Astrocyte (in vitro differentiated cells and primary cell): ENCODE results near the gene LANCL2. TPM values are rescaled to one million over a fixed set of nuclear protein-coding genes. Genes with fewer than 3 reads are reported as not detected.
A peak's percentile ranks its signal among the peaks of the same experiment; 100 is the strongest.

Experiments used
- DNase-seq: peaks from one replicate; pipeline ENCODE4 v3.0.0-alpha.2; 2010; ENCODE audit warnings: low read depth
- FAIRE-seq: peaks from 2 replicates; lab custom pipeline; 2011; peaks lifted over from hg19 to GRCh38; lab: Jason Lieb, UNC
- H2AFZ ChIP-seq: 2 replicates; pipeline ENCODE4 v1.6.0; 2012; ENCODE audit warnings: low read depth, low read length, inconsistent platforms
- H3K27ac ChIP-seq: 2 replicates; pipeline ENCODE4 v1.5.1; 2011; ENCODE audit warnings: low read depth, low read length, inconsistent platforms
- H3K27me3 ChIP-seq: 2 replicates; pipeline ENCODE4 v1.6.0; 2011; ENCODE audit warnings: low read length, inconsistent platforms; ENCODE audit not compliant: insufficient read depth
- H3K36me3 ChIP-seq: 2 replicates; pipeline ENCODE4 v1.5.1; 2011; ENCODE audit warnings: low read length, inconsistent platforms; ENCODE audit not compliant: insufficient read depth
- H3K4me1 ChIP-seq: 2 replicates; pipeline ENCODE4 v1.5.1; 2011; ENCODE audit warnings: low read length, inconsistent platforms; ENCODE audit not compliant: insufficient read depth
- H3K4me2 ChIP-seq: 2 replicates; pipeline ENCODE4 v1.6.0; 2012; ENCODE audit warnings: low read length, inconsistent platforms
- H3K4me3 ChIP-seq: 2 replicates; pipeline ENCODE4 v1.5.1; 2011; ENCODE audit warnings: low read depth, mild to moderate bottlenecking, low read length, inconsistent platforms; ENCODE audit not compliant: insufficient read depth
- H3K79me2 ChIP-seq: 2 replicates; pipeline ENCODE4 v1.6.0; 2012; ENCODE audit warnings: mild to moderate bottlenecking, low read length, inconsistent platforms; ENCODE audit not compliant: insufficient read depth
- H3K9ac ChIP-seq: 2 replicates; pipeline ENCODE4 v1.6.0; 2012; ENCODE audit warnings: mild to moderate bottlenecking, low read length, inconsistent platforms
- H3K9me3 ChIP-seq: 2 replicates; pipeline ENCODE4 v1.5.1; 2012; ENCODE audit warnings: low read depth, mild to moderate bottlenecking, low read length, inconsistent platforms; ENCODE audit not compliant: insufficient read depth
- H4K20me1 ChIP-seq: 2 replicates; pipeline ENCODE4 v1.6.0; 2012; ENCODE audit warnings: low read length, inconsistent platforms; ENCODE audit not compliant: insufficient read depth
- H3K27ac Mint-ChIP-seq: one replicate; pipeline ENCODE4 v1.8.0; 2021; ENCODE audit warnings: mild to moderate bottlenecking, mixed read lengths; ENCODE audit not compliant: unreplicated experiment
- H3K27me3 Mint-ChIP-seq: one replicate; pipeline ENCODE4 v1.8.0; 2021; ENCODE audit warnings: low read depth, mixed read lengths; ENCODE audit not compliant: unreplicated experiment
- H3K36me3 Mint-ChIP-seq: one replicate; pipeline ENCODE4 v1.8.0; 2021; ENCODE audit warnings: low read depth, mixed read lengths; ENCODE audit not compliant: unreplicated experiment
- H3K4me1 Mint-ChIP-seq: one replicate; pipeline ENCODE4 v1.8.0; 2021; ENCODE audit warnings: low read depth, mixed read lengths; ENCODE audit not compliant: unreplicated experiment
- H3K4me3 Mint-ChIP-seq: one replicate; pipeline ENCODE4 v1.8.0; 2021; ENCODE audit warnings: mild to moderate bottlenecking, moderate library complexity, mixed read lengths; ENCODE audit not compliant: unreplicated experiment
- H3K9me3 Mint-ChIP-seq: one replicate; pipeline ENCODE4 v1.8.0; 2021; ENCODE audit warnings: mild to moderate bottlenecking, mixed read lengths; ENCODE audit not compliant: unreplicated experiment
- EZH2 ChIP-seq: IDR thresholded peaks from 2 replicates; pipeline ENCODE4 v1.6.1; 2012; ENCODE audit warnings: mild to moderate bottlenecking, low read length, inconsistent platforms; ENCODE audit not compliant: insufficient read depth
- total RNA-seq: library from RNA; stranded (reverse); gene quantifications from 2 replicates; pipeline ENCODE4 v1.2.1, GENCODE V29; 2021
- TF ChIP-seq, protein P1 (sequence below): IDR thresholded peaks from 2 replicates; pipeline ENCODE4 v1.5.1; 2011; ENCODE audit warnings: low read depth, mild to moderate bottlenecking, inconsistent platforms, low read length, moderate library complexity; ENCODE audit not compliant: insufficient read depth

LANCL2 gene
- total RNA-seq, 1 donor from 2014 or later: 35.9 TPM

DNA sequence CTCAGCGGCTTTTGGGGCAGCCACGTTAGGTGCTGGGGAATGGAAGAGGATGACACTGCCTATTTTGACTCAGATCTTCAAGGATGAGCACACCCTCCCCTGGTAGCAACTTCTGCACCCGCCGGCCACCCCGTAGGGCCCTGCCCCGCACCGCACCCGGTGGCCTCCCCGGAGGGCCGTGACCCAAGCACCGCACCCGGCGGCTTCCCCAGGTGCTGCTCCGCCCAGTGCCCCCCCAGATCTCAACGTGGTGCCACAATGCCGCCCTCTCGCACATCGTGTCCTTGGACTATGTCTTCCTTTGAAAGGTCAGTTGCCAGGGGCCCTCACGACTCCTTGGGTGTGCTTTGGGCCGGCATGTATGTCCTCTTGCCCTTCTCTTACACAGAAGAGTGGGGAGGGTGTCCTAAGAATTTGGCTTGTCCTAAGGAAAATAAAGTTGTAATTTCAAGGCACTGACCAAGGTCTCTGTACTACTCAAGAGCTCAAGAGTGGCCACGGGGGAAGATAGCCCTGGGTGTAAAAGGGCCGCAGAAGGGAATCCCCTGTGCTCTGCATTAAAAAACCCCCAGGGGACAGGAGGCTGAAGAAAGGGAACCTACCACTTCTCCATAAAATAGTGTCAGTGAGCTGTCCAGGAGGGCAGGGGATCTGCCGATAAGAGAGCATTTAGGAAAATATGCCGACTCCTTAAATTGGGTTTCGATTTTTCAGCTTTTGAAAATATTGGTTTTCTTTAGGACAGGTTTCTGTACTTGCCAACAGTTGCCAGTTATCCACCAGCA, 1.6 kb upstream of the LANCL2 start:
- no peak overlapping the region for H3K4me3 Mint-ChIP-seq
- no peak for TF ChIP-seq EZH2
- TF ChIP-seq, protein P1, sequence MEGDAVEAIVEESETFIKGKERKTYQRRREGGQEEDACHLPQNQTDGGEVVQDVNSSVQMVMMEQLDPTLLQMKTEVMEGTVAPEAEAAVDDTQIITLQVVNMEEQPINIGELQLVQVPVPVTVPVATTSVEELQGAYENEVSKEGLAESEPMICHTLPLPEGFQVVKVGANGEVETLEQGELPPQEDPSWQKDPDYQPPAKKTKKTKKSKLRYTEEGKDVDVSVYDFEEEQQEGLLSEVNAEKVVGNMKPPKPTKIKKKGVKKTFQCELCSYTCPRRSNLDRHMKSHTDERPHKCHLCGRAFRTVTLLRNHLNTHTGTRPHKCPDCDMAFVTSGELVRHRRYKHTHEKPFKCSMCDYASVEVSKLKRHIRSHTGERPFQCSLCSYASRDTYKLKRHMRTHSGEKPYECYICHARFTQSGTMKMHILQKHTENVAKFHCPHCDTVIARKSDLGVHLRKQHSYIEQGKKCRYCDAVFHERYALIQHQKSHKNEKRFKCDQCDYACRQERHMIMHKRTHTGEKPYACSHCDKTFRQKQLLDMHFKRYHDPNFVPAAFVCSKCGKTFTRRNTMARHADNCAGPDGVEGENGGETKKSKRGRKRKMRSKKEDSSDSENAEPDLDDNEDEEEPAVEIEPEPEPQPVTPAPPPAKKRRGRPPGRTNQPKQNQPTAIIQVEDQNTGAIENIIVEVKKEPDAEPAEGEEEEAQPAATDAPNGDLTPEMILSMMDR: no peak

DNA sequence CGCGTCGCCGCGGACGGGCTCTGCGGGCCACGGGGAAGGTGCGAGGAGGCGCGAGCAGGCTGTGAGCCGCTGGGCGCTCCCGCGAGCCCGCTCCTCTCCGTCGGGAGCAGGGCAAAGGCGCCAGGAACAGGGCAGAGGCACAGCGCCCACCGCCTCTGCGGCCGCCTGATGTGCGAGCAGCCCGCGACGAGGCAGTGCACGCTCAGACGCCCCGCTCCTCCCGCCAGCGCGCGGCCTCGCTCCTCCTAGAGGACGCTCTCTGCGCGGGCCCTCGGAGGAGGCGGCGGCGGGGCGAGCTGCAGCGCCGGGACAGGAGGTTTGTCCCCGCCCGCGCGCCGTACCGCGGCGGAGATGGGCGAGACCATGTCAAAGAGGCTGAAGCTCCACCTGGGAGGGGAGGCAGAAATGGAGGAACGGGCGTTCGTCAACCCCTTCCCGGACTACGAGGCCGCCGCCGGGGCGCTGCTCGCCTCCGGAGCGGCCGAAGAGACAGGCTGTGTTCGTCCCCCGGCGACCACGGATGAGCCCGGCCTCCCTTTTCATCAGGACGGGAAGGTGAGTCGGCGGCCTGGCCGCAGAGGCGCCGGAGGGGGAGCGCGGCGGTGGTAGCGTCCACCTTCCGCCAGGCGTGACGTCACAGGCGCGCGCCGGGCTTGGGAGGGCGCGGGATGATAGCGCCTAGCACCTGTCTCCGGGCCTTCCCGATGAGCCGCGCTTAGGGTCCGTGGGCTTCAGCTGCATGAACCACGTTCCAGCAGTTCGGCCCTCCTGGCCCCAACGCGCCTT, 731 bp downstream of the LANCL2 start:
- Histone ChIP-seq H3K4me3 (peak overlapping the region; percentile 91), H3K36me3 (no peaks in the 10 kb centered on the region), H3K27ac (peak overlapping the region; percentile 99), H3K79me2 (peaks cover 13% of the 10 kb centered on the region), H3K27me3 (no peaks in the 10 kb centered on the region), H3K4me2 (peak overlapping the region; percentile 92), H3K9me3 (no peaks in the 10 kb centered on the region), H2AFZ (peak overlapping the region; percentile 97), H4K20me1 (no peaks in the 10 kb centered on the region), H3K4me1 (peaks cover 21% of the 10 kb centered on the region), H3K9ac (peak overlapping the region; percentile 99)
- H3K4me1 Mint-ChIP-seq: peaks cover 18% of the 10 kb centered on the region
- TF ChIP-seq EZH2: no peak
- TF ChIP-seq, protein P1: no peak
- H3K9me3 Mint-ChIP-seq: no peaks in the 10 kb centered on the region
- H3K36me3 Mint-ChIP-seq: no peaks in the 10 kb centered on the region
- peak overlapping the region; percentile 93 for H3K27ac Mint-ChIP-seq
- FAIRE-seq (no peak), DNase-seq (peak; percentile 96)
- H3K27me3 Mint-ChIP-seq: no peaks in the 10 kb centered on the region
- peak overlapping the region; percentile 93 for H3K4me3 Mint-ChIP-seq

More for the DNA sequence above, 1.6 kb upstream of the LANCL2 start:
- Histone ChIP-seq H3K27ac (no peak overlapping the region), H3K36me3 (no peaks in the 10 kb centered on the region), H3K9me3 (no peaks in the 10 kb centered on the region), H3K4me1 (peaks cover 11% of the 10 kb centered on the region), H3K4me2 (no peak overlapping the region), H3K27me3 (no peaks in the 10 kb centered on the region), H3K9ac (no peak overlapping the region), H2AFZ (no peak overlapping the region), H3K79me2 (no peaks in the 10 kb centered on the region), H3K4me3 (no peak overlapping the region), H4K20me1 (no peaks in the 10 kb centered on the region)
- no peaks in the 10 kb centered on the region for H3K36me3 Mint-ChIP-seq
- no peak for FAIRE-seq
- H3K4me1 Mint-ChIP-seq: peaks cover 18% of the 10 kb centered on the region
- peaks cover 2% of the 10 kb centered on the region for H3K27me3 Mint-ChIP-seq
- no peak for DNase-seq
- no peaks in the 10 kb centered on the region for H3K9me3 Mint-ChIP-seq
- peak overlapping the region; percentile 13 for H3K27ac Mint-ChIP-seq
